ENCODE measurements around the gene ENC1. TPM values are rescaled to one million over a fixed set of nuclear protein-coding genes. Genes with fewer than 3 reads are reported as not detected.

Gene ENC1
- total and polyA plus RNA-seq, 2 of the 8 experiments (the other 6 are each of a cell fraction or from before 2014, with no cell fraction given), result 5.5 to 13.2 TPM

GRCh38 chr5:74579215-74579614, 61.3 kb downstream of the ENC1 start:
- Histone ChIP-seq H2BK15ac (ENCODE audit: low read length) (no peak overlapping the region), H3K27ac (ENCODE audit: low read depth, low read length) (no peak overlapping the region), H3K23ac (ENCODE audit: insufficient read length) (no peak overlapping the region), H3K27me3 (replicated peaks in 1 of 4; ENCODE audit: control insufficient read depth in 3 of 4, extremely low read depth in 1 of 4, insufficient read depth in 3 of 4, low read length in 3 of 4) (no peaks in the 10 kb centered on the region), H2AK5ac (ENCODE audit: low read depth, low read length) (no peak overlapping the region), H3K4ac (replicated peaks; ENCODE audit: insufficient read length, low read depth, low read length) (no peak overlapping the region), H3K4me1 (replicated peaks in 1 of 4; ENCODE audit: control insufficient read depth in 3 of 4, insufficient read depth in 4 of 4, low read length in 3 of 4) (peaks cover 0 to 4% (median 0%) of the 10 kb centered on the region in 4 experiments; a peak in 1 of 7 replicates), H3K23me2 (ENCODE audit: low read depth, low read length) (no peaks in the 10 kb centered on the region), H3K79me1 (ENCODE audit: low read depth, low read length) (no peaks in the 10 kb centered on the region), H3K18ac (ENCODE audit: extremely low read depth, low read length) (no peak overlapping the region), H3K9ac (replicated peaks in 1 of 4; ENCODE audit: extremely low read depth in 1 of 4, low read depth in 3 of 4, low read length in 3 of 4) (no peak overlapping the region), H2BK5ac (ENCODE audit: low read depth, low read length) (no peak overlapping the region), H2BK12ac (ENCODE audit: low read depth, low read length) (no peak overlapping the region), H3K56ac (replicated peaks; ENCODE audit: insufficient read length, low read depth, low read length) (no peak overlapping the region), H3K4me2 (ENCODE audit: insufficient read depth in 1 of 2, low read depth in 2 of 2, low read length in 2 of 2) (no peak overlapping the region), H4K20me1 (replicated peaks in 1 of 2; ENCODE audit: control insufficient read depth in 1 of 2, insufficient read depth in 2 of 2, low read length in 2 of 2) (no peaks in the 10 kb centered on the region), H3K79me2 (ENCODE audit: control insufficient read depth in 1 of 2, insufficient read depth in 2 of 2, low read length in 2 of 2) (no peaks in the 10 kb centered on the region), H3K14ac (ENCODE audit: insufficient read length) (no peak overlapping the region), H2AFZ (ENCODE audit: low read length) (no peak overlapping the region), H3K36me3 (ENCODE audit: control insufficient read depth in 2 of 4, insufficient read depth in 4 of 4, low read length in 3 of 4) (no peaks in the 10 kb centered on the region), H3K9me3 (ENCODE audit: insufficient read depth in 2 of 2, low read depth in 1 of 2, low read length in 1 of 2) (no peaks in the 10 kb centered on the region), H2BK20ac (ENCODE audit: low read length) (no peak overlapping the region), H4K5ac (ENCODE audit: insufficient read length, low read depth, low read length) (no peak overlapping the region), H2BK120ac (replicated peaks; ENCODE audit: low read depth, low read length) (no peak overlapping the region), H3K4me3 (ENCODE audit: extremely low read depth in 1 of 4, insufficient read depth in 2 of 4, low read depth in 3 of 4, low read length in 4 of 4) (no peak overlapping the region), H4K91ac (replicated peaks; ENCODE audit: insufficient read length, low read length) (no peak overlapping the region), H4K8ac (ENCODE audit: extremely low read depth, insufficient read depth, low read length) (no peak overlapping the region)
- ChIA-PET CTCF (ENCODE audit: partially characterized antibody) (no interaction called here), POLR2A (ENCODE audit: partially characterized antibody) (no interaction called here)
- 94% methylated on average over 9 of the region's 9 CpGs; no CpG with 5 or more reads in 1 of the 2 experiments for WGBS, 2 experiments (ENCODE audit: extremely low coverage in 1 of 2, insufficient coverage in 1 of 2, insufficient read length in 1 of 2, insufficient replicate concordance in 2 of 2, low coverage in 1 of 2, low lambda C conversion rate in 2 of 2, missing lambda C conversion rate in 1 of 2)
- TF ChIP-seq TBP (IDR thresholded peaks at IDR 0.05; ENCODE audit: low read depth, low read length), result no peak
- TF ChIP-seq JUND (IDR thresholded peaks at IDR 0.05; ENCODE audit: low read length), result no peak
- TF ChIP-seq, protein P1, sequence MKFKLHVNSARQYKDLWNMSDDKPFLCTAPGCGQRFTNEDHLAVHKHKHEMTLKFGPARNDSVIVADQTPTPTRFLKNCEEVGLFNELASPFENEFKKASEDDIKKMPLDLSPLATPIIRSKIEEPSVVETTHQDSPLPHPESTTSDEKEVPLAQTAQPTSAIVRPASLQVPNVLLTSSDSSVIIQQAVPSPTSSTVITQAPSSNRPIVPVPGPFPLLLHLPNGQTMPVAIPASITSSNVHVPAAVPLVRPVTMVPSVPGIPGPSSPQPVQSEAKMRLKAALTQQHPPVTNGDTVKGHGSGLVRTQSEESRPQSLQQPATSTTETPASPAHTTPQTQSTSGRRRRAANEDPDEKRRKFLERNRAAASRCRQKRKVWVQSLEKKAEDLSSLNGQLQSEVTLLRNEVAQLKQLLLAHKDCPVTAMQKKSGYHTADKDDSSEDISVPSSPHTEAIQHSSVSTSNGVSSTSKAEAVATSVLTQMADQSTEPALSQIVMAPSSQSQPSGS (IDR thresholded peaks at IDR 0.05; ENCODE audit: low read length), result no peak
- no peak for TF ChIP-seq EZH2 (IDR thresholded peaks at IDR 0.05; ENCODE audit: low read depth, low read length, severe bottlenecking)
- no peak for TF ChIP-seq JUN (IDR thresholded peaks at IDR 0.05; ENCODE audit: low read depth, low read length)
- TF ChIP-seq SRF (IDR thresholded peaks at IDR 0.05; ENCODE audit: low read depth, low read length), result no peak
- TF ChIP-seq GTF2F1 (IDR thresholded peaks at IDR 0.05; ENCODE audit: borderline replicate concordance, low read depth, low read length), result no peak
- TF ChIP-seq POLR2AphosphoS5 (IDR thresholded peaks at IDR 0.05; ENCODE audit: low read depth, low read length), result no peak
- no peak for TF ChIP-seq TAF7 (optimal IDR thresholded peaks at IDR 0.05; ENCODE audit: borderline replicate concordance, low read depth, low read length)
- FAIRE-seq (no peak), DNase-seq (ENCODE audit: low read depth in 1 of 2, low spot score in 2 of 2) (no peak)
